Measurements from ENCODE around the gene PMAIP1.

DNA sequence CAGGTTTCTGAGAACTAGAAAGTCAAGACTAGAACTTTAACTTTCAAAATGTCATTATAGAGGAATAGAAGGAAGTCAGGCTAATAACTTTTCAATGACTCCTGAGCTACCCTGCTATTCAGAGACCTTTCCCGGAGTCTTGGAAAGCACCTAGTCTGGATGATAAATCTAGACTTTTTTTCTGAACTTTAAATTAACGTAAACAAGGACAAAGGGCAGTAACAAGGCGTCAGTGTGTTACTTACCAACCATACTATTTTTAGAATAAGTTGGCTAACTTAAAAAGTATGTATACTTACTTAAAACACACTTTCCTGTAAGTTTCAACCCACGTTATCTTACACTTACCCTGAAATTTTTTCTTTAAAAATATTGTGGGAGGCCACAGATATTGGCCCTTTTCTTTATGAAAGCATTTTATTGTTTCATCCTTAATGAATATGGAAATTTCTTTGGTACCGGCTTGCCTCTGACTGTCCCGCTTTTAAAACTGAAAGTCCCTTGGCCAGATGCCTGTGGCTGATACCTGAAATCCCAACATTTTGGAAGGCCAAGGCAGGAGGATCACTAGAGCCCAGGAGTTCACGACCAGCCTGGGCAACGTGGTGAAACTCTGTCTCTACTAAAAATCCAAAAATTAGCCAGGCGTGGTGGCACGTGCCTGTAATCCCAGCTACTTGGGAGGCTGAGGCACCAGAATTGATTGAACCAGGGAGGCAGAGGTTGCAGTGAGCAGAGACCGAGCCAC lies 9.7 kb downstream of the PMAIP1 start:
- TF ChIP-seq, protein P1, sequence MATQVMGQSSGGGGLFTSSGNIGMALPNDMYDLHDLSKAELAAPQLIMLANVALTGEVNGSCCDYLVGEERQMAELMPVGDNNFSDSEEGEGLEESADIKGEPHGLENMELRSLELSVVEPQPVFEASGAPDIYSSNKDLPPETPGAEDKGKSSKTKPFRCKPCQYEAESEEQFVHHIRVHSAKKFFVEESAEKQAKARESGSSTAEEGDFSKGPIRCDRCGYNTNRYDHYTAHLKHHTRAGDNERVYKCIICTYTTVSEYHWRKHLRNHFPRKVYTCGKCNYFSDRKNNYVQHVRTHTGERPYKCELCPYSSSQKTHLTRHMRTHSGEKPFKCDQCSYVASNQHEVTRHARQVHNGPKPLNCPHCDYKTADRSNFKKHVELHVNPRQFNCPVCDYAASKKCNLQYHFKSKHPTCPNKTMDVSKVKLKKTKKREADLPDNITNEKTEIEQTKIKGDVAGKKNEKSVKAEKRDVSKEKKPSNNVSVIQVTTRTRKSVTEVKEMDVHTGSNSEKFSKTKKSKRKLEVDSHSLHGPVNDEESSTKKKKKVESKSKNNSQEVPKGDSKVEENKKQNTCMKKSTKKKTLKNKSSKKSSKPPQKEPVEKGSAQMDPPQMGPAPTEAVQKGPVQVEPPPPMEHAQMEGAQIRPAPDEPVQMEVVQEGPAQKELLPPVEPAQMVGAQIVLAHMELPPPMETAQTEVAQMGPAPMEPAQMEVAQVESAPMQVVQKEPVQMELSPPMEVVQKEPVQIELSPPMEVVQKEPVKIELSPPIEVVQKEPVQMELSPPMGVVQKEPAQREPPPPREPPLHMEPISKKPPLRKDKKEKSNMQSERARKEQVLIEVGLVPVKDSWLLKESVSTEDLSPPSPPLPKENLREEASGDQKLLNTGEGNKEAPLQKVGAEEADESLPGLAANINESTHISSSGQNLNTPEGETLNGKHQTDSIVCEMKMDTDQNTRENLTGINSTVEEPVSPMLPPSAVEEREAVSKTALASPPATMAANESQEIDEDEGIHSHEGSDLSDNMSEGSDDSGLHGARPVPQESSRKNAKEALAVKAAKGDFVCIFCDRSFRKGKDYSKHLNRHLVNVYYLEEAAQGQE (IDR thresholded peaks at IDR 0.05; ENCODE audit: insufficient read depth in 1 of 2, low read depth in 2 of 2, low read length in 2 of 2), result no peak
- TF ChIP-seq POLR2AphosphoS5 (IDR thresholded peaks at IDR 0.05; ENCODE audit: low read depth, low read length) (no peak), SIN3A (IDR thresholded peaks at IDR 0.05; ENCODE audit: borderline replicate concordance, insufficient read depth, low read length) (no peak)

All from PFSK-1 (cell line).